ENCODE data around the gene DLGAP4. TPM values are rescaled to one million over a fixed set of nuclear protein-coding genes. Genes with fewer than 3 reads are reported as not detected.
A peak's percentile ranks its signal among the peaks of the same experiment; 100 is the strongest.

DLGAP4 gene
- total and polyA plus RNA-seq, 2 of the 13 experiments (the other 11 are each of a cell fraction or from before 2014, with no cell fraction given) = 15.2 to 26.7 TPM

GRCh38 chr20:36541768-36542488 lies 235.8 kb downstream of the DLGAP4 start (continued):
- TF ChIP-seq ZBTB7B (CRISPR knock-in tag; IDR thresholded peaks at IDR 0.05) (0 out of 2 replicates have a peak, but pooled peaks have one; percentile 19), RFX3 (CRISPR knock-in tag; IDR thresholded peaks at IDR 0.05) (no peak), ZFX (CRISPR knock-in tag; IDR thresholded peaks at IDR 0.05; ENCODE audit: low read depth) (0 out of 2 replicates have a peak, but pooled peaks have one; percentile 16), ZNF34 (CRISPR knock-in tag; IDR thresholded peaks at IDR 0.05; ENCODE audit: borderline replicate concordance) (no peak), CERS6 (CRISPR knock-in tag; IDR thresholded peaks at IDR 0.05) (peak; percentile 71; the same call in 1 of the 2 replicates), RXRA (CRISPR knock-in tag; IDR thresholded peaks at IDR 0.05) (0 out of 2 replicates have a peak, but pooled peaks have one; percentile 12), MTERF4 (CRISPR knock-in tag; IDR thresholded peaks at IDR 0.05) (0 out of 2 replicates have a peak, but pooled peaks have one; percentile 46), ONECUT2 (CRISPR knock-in tag; IDR thresholded peaks at IDR 0.05) (no peak), PLSCR1 (CRISPR knock-in tag; IDR thresholded peaks at IDR 0.05; ENCODE audit: borderline replicate concordance) (no peak), MED13 (CRISPR knock-in tag; IDR thresholded peaks at IDR 0.05) (peak; percentile 48; the same call in 1 of the 2 replicates), ZNF512 (CRISPR knock-in tag; IDR thresholded peaks at IDR 0.05) (no peak), HMG20A (CRISPR knock-in tag; IDR thresholded peaks at IDR 0.05; ENCODE audit: borderline replicate concordance) (no peak), ZNF225 (CRISPR knock-in tag; IDR thresholded peaks at IDR 0.05) (peak; percentile 10; the same call in 1 of the 2 replicates), MTF1 (CRISPR knock-in tag; IDR thresholded peaks at IDR 0.05) (no peak), ZNF574 (CRISPR knock-in tag; IDR thresholded peaks at IDR 0.05) (no peak), ZNF143 (CRISPR knock-in tag; IDR thresholded peaks at IDR 0.05) (0 out of 2 replicates have a peak, but pooled peaks have one; percentile 7), MATR3 (CRISPR knock-in tag; IDR thresholded peaks at IDR 0.05) (no peak), FOXA3 (CRISPR knock-in tag; IDR thresholded peaks at IDR 0.05) (no peak), ZBTB43 (CRISPR knock-in tag; conservative IDR thresholded peaks at IDR 0.05) (no peak)

Measured in HepG2 (cell line).